Stimulated activated CD8-positive, alpha-beta memory T cell treated with anti-CD3 and anti-CD28 coated beads, Interleukin-7, amount 100 ng/mL, for 1 hour (primary cell): Measurements from ENCODE around the gene ALMS1.
"Not testable (repeated sequence)": the region's sequence is repeated elsewhere in the genome, so short reads cannot be mapped to it uniquely, and the experiment has no call there.

Experiments
- DNase-seq, 2 donors: peaks; one replicate each; pipeline ENCODE4 v3.0.0-alpha.2; 2020; ENCODE audit warnings: low read depth in 2 of 2

ALMS1 gene

GRCh38 chr2:73614105-73614504 is 228.5 kb downstream of the ALMS1 start:
- DNase-seq, result no peak

- no peak for DNase-seq
These were observed 229.4 kb downstream of the ALMS1 start for GRCh38 chr2:73614997-73615396.

- DNase-seq, result not testable (repeated sequence)
These were observed 234.3 kb downstream of the ALMS1 start for GRCh38 chr2:73619925-73620324.

GRCh38 chr2:73624036-73624435 is 238.4 kb downstream of the ALMS1 start:
- DNase-seq, result not testable (repeated sequence)

GRCh38 chr2:73624625-73625024 is 239.0 kb downstream of the ALMS1 start:
- not testable (repeated sequence) for DNase-seq

GRCh38 chr2:73626237-73626636 is 240.6 kb downstream of the ALMS1 start:
- DNase-seq, result not testable (repeated sequence)

GRCh38 chr2:73628493-73628892 is 242.9 kb downstream of the ALMS1 start:
- DNase-seq, result not testable (repeated sequence)

GRCh38 chr2:73630662-73631266 is 245.1 kb downstream of the ALMS1 start:
- not testable (repeated sequence) for DNase-seq

GRCh38 chr2:73636977-73637376 is 251.3 kb downstream of the ALMS1 start:
- DNase-seq, result not testable (repeated sequence)

- no peak for DNase-seq
These were observed 252.8 kb downstream of the ALMS1 start for GRCh38 chr2:73638429-73638828.

- no peak for DNase-seq
These were observed 254.9 kb downstream of the ALMS1 start for GRCh38 chr2:73640511-73640911.

GRCh38 chr2:73640946-73641766 is 255.5 kb downstream of the ALMS1 start:
- DNase-seq, result no peak

GRCh38 chr2:73641767-73642062 is 256.1 kb downstream of the ALMS1 start:
- DNase-seq, result no peak

- no peak for DNase-seq
These were observed 256.8 kb downstream of the ALMS1 start, which contains the start of gene NAT8 for GRCh38 chr2:73642338-73643018. NAT8 (minus strand) TSS chr2:73642422; CDS start chr2:73641628, 794 bp downstream.

GRCh38 chr2:73647690-73648089 is 262.1 kb downstream of the ALMS1 start:
- not testable (repeated sequence) for DNase-seq

GRCh38 chr2:73651591-73652230 is 266.1 kb downstream of the ALMS1 start:
- DNase-seq, result no peak

GRCh38 chr2:73652348-73652747 is 266.7 kb downstream of the ALMS1 start:
- DNase-seq, result no peak

- no peak for DNase-seq
These were observed 268.5 kb downstream of the ALMS1 start for GRCh38 chr2:73654175-73654574.
